Spinal cord (tissue), 10 donors: ENCODE measurements around the gene TPSD1. TPM values are rescaled to one million over a fixed set of nuclear protein-coding genes. Genes with fewer than 3 reads are reported as not detected.
"Not testable (repeated sequence)": the region's sequence is repeated elsewhere in the genome, so short reads cannot be mapped to it uniquely, and the experiment has no call there.

Source experiments
- DNase-seq, 6 donors: peaks; one replicate each; pipeline versions ENCODE4 v3.0.0 to v3.0.0-alpha.2; 2013 to 2015; ENCODE audit warnings: low spot score in 6 of 6, low read depth in 4 of 6
- H3K27ac ChIP-seq: one replicate; pipeline ENCODE4 v1.5.1; 2013; ENCODE audit warnings: low read depth, low read length, control low read depth
- H3K27me3 ChIP-seq: one replicate; pipeline ENCODE4 v1.6.1; 2013; ENCODE audit warnings: low read length; ENCODE audit not compliant: control insufficient read depth, insufficient read depth
- H3K36me3 ChIP-seq: one replicate; pipeline ENCODE4 v1.6.1; 2013; ENCODE audit warnings: low read length; ENCODE audit not compliant: control insufficient read depth, insufficient read depth
- H3K4me1 ChIP-seq: one replicate; pipeline ENCODE4 v1.6.1; 2013; ENCODE audit warnings: low read length; ENCODE audit not compliant: control insufficient read depth, insufficient read depth
- H3K4me3 ChIP-seq: one replicate; pipeline ENCODE4 v1.5.1; 2013; ENCODE audit warnings: low read depth, low read length, control low read depth
- H3K9me3 ChIP-seq: one replicate; pipeline ENCODE4 v1.6.1; 2013; ENCODE audit warnings: low read length; ENCODE audit not compliant: control insufficient read depth, insufficient read depth
- WGBS: methylation state at CpG from one replicate; pipeline ENCODE4 v1.1.5; 2013; ENCODE audit warnings: missing lambda C conversion rate; ENCODE audit not compliant: insufficient coverage; 5-methylcytosine and 5-hydroxymethylcytosine counted together
- polyA plus RNA-seq, 2 donors: library from polyadenylated mRNA; unstranded; fragments of 120-200 nt; gene quantifications; one replicate each; pipeline ENCODE4 v1.2.1, GENCODE V29; 2013; ENCODE audit not compliant: insufficient read length in 2 of 2
- total RNA-seq, 2 donors: library from RNA; depleted of rRNA in 1 of 2; stranded (reverse); fragments of 120-200 nt in 1 of 2; fragments of >200 nt in 1 of 2; gene quantifications; one replicate each; pipeline versions ENCODE4 v1.2.3 to v1.2.4, GENCODE V29; 2013 to 2014
- donor health status: healthy.

TPSD1 gene
- total and polyA plus RNA-seq, 4 donors, result not detected

GRCh38 chr16:1271724-1272413 lies 16.0 kb downstream of the TPSD1 start:
- not testable (repeated sequence) for H3K36me3 ChIP-seq, H3K27ac ChIP-seq, H3K9me3 ChIP-seq, H3K27me3 ChIP-seq, H3K4me3 ChIP-seq
- peaks cover 18% of the 10 kb centered on the region for H3K4me1 ChIP-seq
- peak in 5 of 6 donors; percentile 17 to 91 (median 31) for DNase-seq
- 16% methylated on average over 19 of the region's 19 CpGs for WGBS

GRCh38 chr16:1272453-1273198 lies 16.8 kb downstream of the TPSD1 start:
- DNase-seq, result no peak
- Histone ChIP-seq H3K4me1 (peaks cover 18% of the 10 kb centered on the region), H3K27ac (no peak overlapping the region), H3K36me3 (no peaks in the 10 kb centered on the region), H3K9me3 (no peaks in the 10 kb centered on the region), H3K27me3 (peaks cover 2% of the 10 kb centered on the region), H3K4me3 (no peak overlapping the region)
- WGBS, result 76% methylated on average over 9 of the region's 9 CpGs

GRCh38 chr16:1273816-1274215 lies 17.9 kb downstream of the TPSD1 start:
- Histone ChIP-seq H3K36me3 (no peaks in the 10 kb centered on the region), H3K9me3 (no peaks in the 10 kb centered on the region), H3K27me3 (peaks cover 10% of the 10 kb centered on the region), H3K4me3 (no peak overlapping the region), H3K4me1 (peaks cover 22% of the 10 kb centered on the region), H3K27ac (no peak overlapping the region)
- DNase-seq, result no peak
- 91% methylated on average over 15 of the region's 15 CpGs for WGBS

- Histone ChIP-seq H3K27ac (no peak overlapping the region), H3K27me3 (peaks cover 10% of the 10 kb centered on the region), H3K36me3 (no peaks in the 10 kb centered on the region), H3K4me1 (peaks cover 22% of the 10 kb centered on the region), H3K4me3 (no peak overlapping the region), H3K9me3 (no peaks in the 10 kb centered on the region)
- WGBS, result no CpG with 5 or more reads among the region's 7 CpGs
- no peak for DNase-seq
Observed at GRCh38 chr16:1274767-1275166, 18.9 kb downstream of the TPSD1 start.

GRCh38 chr16:1275791-1276579 lies 20.1 kb downstream of the TPSD1 start:
- peaks cover 19% of the 10 kb centered on the region for H3K4me1 ChIP-seq
- DNase-seq, result no peak
- 71% methylated on average over 24 of the region's 30 CpGs for WGBS

GRCh38 chr16:1276580-1276878 lies 20.7 kb downstream of the TPSD1 start:
- 83% methylated on average over 6 of the region's 14 CpGs for WGBS
- DNase-seq, result no peak
- H3K9me3 ChIP-seq, result no peaks in the 10 kb centered on the region
- no peak overlapping the region for H3K4me3 ChIP-seq
- H3K27me3 ChIP-seq, result peaks cover 10% of the 10 kb centered on the region
- H3K4me1 ChIP-seq, result peaks cover 14% of the 10 kb centered on the region
- no peaks in the 10 kb centered on the region for H3K36me3 ChIP-seq
- no peak overlapping the region for H3K27ac ChIP-seq

More at GRCh38 chr16:1275791-1276579, 20.1 kb downstream of the TPSD1 start:
- H3K36me3 ChIP-seq, result no peaks in the 10 kb centered on the region
- peaks cover 10% of the 10 kb centered on the region for H3K27me3 ChIP-seq
- no peak overlapping the region for H3K4me3 ChIP-seq
- H3K27ac ChIP-seq, result no peak overlapping the region
- no peaks in the 10 kb centered on the region for H3K9me3 ChIP-seq

GRCh38 chr16:1277151-1277598 lies 21.3 kb downstream of the TPSD1 start:
- Histone ChIP-seq H3K36me3 (no peaks in the 10 kb centered on the region), H3K9me3 (no peaks in the 10 kb centered on the region), H3K4me1 (peaks cover 7% of the 10 kb centered on the region), H3K4me3 (no peak overlapping the region), H3K27ac (no peak overlapping the region), H3K27me3 (peaks cover 10% of the 10 kb centered on the region)
- 82% methylated on average over 15 of the region's 19 CpGs for WGBS
- no peak for DNase-seq

- H3K36me3 ChIP-seq, result no peaks in the 10 kb centered on the region
- no peak for DNase-seq
- WGBS, result 58% methylated on average over 21 of the region's 21 CpGs
- no peaks in the 10 kb centered on the region for H3K9me3 ChIP-seq
- H3K27ac ChIP-seq, result no peak overlapping the region
- H3K4me3 ChIP-seq, result no peak overlapping the region
- H3K4me1 ChIP-seq, result peaks cover 4% of the 10 kb centered on the region
- H3K27me3 ChIP-seq, result peaks cover 10% of the 10 kb centered on the region
Observed at GRCh38 chr16:1277617-1278282, 21.9 kb downstream of the TPSD1 start.

- Histone ChIP-seq H3K27me3 (peaks cover 10% of the 10 kb centered on the region), H3K4me3 (no peak overlapping the region), H3K9me3 (no peaks in the 10 kb centered on the region), H3K27ac (no peak overlapping the region), H3K4me1 (peaks cover 4% of the 10 kb centered on the region), H3K36me3 (no peaks in the 10 kb centered on the region)
- no peak for DNase-seq
- WGBS, result 29% methylated on average over 12 of the region's 18 CpGs
Observed at GRCh38 chr16:1278477-1278876, 22.6 kb downstream of the TPSD1 start.
